T-helper 2 cell (primary cell): Measurements from ENCODE around the gene ANAPC7.
"Not testable (repeated sequence)": the region's sequence is repeated elsewhere in the genome, so short reads cannot be mapped to it uniquely, and the experiment has no call there.

Experiments used
- DNase-seq, 5 experiments: peaks; one replicate each; pipeline versions ENCODE4 v3.0.0 to v3.0.0-alpha.2; 2012 to 2022

The ANAPC7 gene

DNA sequence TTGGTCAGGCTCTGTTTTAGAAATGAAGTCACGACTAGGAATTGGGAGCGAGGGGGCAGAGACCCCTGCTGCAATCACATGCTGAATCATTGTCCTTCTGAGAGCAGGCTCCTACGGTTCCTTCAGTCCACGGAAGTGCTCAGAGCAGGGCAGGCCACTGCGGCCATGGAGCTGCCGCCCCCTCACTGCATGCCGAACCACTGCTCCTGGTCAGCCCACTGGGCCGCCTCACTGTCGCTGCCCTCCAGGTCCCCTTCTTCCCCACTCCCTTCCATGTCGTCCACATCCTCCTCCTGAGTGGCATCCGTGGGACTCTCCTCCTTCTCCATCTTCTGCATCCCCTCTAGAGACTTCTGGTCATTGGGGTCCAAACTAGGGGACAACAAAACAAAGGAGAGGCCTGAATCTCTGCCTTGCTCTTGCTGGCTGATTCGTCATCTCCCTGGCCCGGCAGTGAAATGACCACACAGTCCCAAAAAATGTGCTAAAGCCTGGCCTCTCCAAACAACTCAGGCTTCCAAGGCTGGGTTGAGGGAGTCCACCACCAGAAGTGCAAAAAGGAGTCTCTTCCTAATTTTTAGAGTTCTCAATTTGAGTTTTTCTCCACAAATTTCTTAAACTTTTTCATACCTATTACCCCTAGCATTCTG is 29.4 kb downstream of the ANAPC7 start:
- no peak for DNase-seq

DNA sequence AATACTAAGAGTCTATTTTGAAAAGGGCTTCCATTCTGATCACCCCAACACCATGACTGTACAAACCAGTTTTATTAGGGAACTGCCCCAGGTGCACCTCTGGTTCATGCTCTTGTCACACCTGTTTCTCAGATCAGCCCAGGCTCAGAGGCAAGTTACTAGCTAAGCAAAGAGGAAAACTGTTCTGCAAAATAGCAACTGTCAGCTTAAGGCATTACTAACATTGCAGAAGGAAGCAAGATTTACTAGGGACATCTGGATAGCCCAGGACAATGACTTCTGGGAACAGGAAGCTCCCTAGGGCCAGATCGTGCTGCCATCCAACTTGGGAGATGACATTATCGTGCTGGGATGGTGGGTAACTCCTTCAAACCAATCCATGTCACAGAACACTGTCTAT is 30.1 kb downstream of the ANAPC7 start:
- no peak for DNase-seq

DNA sequence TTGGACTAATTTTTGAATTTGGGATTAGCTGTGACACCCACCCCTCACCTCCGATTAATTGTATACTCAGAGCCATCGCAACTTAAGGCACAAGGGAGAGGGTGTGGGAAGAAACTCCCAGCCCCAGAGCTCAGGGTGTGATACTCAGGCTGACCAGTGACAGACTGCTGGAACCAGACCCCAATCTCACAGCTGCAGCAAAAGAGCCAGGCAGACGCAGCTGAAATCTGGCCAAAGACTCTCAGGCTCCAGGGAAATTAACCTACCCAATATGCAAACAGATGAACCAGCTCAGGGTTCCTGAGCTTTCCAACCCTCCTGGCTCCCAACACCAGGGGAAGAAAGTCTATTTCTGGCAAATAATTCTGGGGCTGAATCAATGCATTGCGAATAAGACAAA is 30.5 kb downstream of the ANAPC7 start:
- no peak for DNase-seq

DNA sequence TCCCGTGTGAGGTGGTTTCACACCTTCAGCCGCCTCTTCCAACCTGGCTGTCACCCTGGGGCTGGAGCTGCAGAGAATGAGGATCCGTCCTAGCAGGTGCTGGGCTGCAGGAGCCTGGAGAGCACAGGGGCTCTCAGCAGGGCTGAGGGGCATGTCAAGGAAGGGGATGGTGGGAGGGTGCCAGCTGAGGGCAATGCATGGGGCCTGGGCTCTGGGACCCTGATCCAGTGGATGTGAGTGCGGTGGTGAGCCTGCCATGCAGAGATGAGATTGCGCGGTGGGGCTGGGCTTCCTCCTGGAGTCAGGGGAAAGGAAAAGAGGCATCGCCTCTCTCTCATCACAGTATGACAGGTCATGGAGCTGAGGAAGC is 31.5 kb downstream of the ANAPC7 start:
- no peak for DNase-seq

DNA sequence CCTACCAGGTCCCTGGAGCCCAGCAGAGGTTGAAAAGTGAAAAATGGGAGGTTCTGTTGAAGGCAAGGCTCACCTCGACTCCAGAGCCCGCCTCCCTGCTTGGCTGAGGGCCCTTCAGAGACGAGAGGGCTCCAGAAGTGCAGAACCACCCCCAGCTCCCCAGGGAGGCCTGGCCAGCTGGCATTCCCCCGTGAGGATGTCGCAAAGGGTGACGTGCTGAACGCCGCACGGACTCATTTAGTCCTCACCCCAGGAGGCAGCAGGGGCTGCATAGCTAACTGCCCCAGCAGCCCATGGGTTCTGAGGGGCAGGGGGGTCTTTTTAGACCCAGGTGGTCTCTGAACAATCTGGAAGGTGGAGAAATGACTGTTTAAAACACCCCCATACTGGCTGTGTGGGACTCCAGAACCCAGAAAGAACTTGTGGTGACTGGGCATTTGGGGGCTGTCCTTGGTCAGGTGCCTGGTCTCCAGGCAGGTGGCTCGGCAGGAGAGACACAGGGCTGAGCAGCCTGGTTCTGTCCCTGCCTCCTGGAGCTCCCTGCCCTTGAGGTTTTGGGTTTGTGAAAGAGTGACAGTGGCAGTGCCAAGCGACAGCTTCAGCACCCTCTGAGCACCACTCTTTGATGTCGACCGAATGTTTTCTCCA is 32.0 kb downstream of the ANAPC7 start:
- no peak for DNase-seq

DNA sequence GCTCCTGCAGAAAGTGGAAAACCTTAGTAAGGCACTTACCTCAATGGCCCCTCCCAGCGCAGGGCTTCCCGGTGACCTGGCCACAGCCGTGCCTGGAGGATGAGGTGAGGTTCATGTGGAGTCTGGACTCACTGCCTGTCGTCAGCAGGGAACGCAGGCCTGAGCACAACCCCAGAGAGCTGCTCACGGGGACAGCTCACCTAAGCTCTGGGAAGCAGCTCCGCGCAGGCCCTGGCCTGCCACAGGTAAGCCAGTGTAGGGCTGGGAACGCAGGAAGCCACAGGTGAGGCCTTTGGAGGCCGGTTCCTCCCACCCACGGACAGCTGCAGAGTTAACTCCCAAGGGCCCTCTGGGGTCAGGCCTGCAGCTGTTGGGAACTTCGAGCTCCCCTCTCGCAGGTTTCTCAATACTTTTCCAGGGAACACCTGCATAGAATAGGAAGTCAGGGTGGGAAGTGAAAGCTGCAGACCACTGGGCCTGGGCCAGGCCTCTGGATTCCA is 32.7 kb downstream of the ANAPC7 start:
- no peak for DNase-seq

DNA sequence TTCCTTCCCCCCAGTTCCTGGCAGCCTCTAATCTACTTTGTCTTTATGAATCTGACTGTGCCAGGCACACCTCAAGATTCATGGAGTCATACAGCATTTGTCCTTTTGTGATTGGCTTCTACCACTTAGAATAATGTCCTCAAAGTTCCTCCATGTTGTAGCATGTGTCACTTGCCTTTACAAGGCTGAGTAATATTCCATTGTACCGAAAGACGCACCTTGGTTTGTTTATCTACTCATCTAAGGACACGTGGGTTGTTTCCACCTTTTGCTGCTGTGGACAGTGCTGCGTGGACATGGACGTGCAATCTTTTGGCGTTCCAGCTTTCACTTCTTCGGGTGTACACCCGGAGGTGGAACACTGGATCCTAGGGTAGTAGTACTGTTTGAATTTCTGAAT is 33.5 kb downstream of the ANAPC7 start:
- no peak for DNase-seq

DNA sequence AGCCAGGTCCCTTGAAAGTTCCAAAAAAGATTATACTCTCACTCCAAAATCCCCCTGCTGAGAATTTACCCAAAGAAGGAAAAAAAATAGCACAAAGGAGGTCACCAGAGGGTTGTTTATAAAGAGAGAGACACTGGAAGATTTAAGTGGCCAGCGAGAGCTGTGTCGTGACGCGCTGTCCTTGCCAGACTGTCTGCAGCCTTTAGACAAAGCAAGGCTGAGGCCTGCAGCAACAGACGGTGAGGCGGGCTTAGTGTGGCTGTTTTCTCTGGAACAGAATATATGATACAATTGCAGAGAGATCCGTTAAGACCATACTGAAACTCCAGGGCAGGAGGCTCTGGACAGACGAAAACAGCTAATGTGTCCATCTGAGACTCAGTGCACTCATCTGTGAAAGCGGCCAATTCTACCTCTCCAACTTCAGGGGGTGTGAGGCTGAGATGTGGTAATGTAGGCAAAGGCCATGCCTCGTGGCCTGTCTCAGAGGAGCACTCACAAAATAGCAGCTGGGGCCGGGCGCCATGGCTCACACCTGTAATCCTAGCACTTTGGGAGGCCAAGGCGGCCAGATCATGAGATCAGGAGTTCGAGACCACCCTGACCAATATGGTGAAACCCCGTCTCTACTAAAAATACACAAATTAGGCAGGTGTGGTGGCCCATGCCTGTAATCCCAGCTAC is 36.2 kb downstream of the ANAPC7 start:
- no peak for DNase-seq

DNA sequence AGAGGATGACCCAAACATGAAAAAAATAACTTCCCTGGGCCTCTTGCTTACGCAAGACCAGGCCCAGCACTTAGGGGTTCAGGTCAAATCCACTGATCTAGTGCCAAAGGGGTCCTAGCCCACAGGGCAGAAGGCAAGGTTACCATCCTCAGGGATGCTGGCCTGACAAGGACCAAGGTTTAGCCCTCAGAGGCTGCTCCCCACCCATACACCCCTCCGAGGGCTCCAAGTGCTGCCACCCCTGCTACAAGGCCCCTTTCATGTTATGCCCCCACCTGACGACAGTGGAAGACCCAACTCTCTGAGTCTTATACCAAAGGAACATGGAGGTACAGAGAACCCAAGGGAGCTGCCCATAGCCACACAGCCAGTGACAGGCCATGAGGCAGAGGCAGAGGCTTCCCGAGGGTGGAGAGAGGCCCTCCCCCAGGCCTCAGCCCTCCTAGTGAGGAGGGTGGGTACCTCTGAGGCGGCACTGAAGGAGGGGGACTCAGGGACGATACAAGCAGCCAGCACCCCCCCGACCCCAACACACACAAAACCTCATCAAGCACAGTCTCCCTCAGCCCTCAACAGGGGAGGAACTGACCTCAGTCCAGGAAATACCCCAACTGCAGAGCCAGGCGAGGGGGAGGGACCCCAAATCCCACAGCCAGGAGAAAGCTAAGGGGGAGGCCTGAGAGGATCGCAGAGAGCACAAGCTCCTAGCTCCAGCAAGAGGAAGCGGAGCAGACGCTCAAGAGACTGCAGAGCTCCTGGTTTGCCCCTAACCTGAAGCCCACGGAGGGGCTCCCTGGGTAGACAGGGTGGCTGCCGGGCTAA is 37.0 kb downstream of the ANAPC7 start:
- no peak for DNase-seq

DNA sequence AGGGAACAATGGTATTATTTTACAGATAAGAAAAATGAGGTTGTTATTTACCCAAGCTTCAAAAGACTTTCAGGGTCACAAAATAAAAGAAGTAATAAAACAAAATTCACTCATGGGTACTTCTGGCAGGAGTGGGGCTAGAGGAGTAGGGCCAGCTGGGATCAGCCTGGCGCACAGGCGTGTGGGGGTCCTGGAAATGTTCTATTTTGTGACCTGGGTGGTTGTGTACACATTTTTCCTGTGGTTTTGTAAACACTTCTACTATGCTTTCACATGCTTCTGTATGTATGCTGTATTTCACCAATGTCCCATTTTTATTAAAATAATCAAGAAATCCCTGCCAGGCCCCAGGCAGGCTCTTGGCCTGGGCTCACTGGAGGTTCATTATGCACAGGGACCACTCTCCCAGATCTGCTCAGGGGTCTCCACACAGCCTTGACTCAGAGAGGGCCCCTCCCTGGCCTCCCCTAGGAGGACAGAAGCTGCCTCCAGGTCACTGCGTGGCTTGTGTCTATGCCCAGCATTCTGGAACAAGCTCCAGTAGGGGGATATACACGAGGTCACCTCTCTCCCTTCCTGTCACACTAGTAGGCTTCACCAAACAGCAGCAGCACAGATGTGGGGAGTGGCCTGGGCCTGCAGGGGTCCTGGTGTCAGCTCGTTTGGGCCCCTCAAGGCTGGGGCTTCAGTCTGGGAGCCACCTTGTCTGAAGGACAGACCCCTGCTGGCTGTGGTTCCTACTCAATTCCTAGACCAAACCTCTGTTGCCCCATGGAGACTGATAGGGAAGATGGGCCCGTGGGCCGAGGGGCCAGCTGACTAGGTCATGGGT is 37.8 kb downstream of the ANAPC7 start:
- DNase-seq, result no peak

DNA sequence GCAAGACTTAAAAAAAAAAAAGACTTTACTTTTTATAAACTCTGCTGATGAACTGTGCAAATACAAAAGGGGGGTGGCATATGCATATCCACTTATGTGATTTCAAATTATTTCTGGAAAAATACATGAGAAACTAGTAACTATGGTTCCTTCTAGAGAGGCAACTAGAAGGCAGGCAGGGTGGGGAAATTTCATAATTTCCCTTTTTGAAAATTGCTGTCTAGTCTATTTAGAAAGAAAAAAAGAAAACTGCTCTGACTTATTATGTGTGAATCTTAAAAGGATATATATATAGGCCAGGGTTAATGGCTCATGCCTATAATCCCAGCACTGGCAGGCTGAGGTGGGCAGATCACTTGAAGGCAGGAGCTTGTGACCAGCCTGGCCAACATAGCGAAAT is 42.3 kb downstream of the ANAPC7 start:
- DNase-seq, result no peak

DNA sequence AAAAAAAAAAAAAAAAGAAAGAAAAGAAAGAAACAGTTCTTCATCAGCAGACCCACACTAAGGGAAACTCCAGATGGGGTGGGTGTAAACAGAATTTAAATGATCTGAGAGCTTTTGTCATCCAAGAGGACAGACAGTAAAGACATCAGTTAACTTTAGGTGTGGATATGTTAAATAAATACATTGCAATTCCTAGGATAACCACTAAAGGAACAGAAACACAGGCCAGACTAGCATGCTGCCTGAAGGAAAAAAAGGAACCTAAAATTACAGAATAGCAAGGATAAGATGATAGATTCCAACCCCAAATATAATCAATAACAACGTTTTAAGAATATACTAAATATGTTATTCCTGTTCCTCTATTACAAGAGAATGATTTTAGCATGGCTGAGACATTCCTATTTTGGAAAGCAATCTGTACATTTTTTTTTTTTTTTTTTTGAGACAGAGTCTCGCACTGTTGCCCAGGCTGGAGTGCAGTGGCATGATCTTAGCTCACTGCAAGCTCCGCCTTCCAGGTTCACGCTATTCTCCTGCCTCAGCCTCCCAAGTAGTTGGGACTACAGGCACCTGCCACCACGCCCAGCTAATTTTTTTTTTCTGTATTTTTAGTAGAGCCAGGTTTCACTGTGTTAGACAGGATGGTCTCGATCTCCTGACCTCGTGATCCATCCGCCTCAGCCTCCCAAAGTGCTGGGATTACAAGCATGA is 45.0 kb downstream of the ANAPC7 start:
- not testable (repeated sequence) for DNase-seq

DNA sequence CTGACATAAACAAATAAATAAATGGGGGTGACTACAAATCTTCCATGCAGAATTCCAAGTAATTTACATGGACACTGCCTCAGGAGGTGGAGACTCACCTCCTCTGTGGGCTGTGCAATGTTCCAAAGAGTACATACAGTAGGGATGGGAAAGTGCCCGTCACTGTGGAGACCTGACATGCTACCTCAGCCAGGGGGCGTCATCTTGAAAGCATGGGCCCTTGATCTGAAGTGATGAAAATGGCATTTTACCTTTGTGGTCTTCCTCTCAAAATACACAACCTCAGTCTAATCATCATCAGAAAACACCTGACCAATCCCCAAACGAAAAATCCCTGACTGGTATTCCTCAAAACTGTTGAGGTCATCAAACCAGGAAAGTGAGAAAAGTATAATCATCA is 48.4 kb downstream of the ANAPC7 start:
- peak in 1 of 5 experiments; percentile 64 for DNase-seq

DNA sequence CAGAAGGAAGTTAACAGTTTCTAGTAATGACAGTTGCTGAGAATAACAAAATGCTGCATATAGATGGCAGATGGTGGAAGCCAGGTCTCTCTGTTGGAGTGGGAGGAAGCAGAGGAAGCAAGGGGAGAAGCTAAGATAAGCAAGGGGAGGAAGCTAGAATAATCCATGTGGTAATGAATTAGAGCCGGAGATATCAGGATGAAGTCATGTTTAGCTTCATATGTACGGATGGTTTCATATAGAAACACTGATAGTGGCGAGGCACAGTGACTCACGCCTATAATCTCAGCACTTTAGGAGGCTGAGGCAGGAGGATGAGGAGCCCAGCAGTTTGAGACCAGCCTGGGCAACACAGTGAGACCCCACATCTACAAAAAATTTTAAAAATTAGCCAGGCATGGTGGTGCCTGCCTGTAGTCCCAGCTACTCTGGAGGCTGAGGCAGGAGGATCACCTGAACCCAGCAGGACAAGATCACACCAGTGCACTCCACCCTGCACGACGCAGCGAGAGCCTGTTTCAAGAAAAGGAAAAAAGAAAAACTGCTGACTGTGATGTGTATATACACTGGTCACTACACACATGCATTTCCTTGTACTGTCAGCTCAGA is 49.2 kb downstream of the ANAPC7 start:
- DNase-seq, result no peak

DNA sequence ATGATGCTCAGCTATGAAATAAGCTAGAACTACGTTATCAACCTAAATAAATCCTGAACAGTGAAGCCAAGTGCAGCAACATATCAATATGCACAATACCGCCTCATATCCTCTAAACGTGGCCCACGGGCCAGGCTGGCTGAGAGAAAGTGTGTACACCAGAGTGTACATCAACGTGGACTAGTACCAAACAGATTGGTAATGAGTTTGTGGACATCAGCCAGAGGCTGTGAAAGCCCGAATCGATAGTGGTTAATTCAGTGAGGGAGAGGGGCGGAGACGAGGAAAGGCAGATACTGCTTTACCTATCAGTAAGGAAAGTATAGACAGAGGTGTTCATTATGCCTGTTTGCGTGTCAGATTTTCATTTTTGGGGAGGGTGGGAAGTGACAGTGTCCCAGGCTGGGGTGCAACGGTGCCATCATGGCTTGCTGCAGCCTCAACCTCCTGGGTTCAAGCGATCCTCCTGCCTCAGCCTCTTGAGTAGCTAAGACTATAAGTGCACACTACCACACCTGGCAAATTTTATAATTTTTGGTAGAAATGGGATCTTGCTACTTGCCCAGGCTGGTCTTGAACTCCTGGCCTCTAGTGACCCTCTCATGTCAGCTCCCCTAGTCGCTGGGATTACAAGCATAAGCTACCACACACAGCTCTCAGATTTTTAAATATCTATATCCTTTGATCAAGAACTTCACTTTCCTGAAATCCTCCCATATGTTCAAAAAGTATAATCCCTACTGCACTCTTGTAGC is 50.1 kb downstream of the ANAPC7 start:
- no peak for DNase-seq

DNA sequence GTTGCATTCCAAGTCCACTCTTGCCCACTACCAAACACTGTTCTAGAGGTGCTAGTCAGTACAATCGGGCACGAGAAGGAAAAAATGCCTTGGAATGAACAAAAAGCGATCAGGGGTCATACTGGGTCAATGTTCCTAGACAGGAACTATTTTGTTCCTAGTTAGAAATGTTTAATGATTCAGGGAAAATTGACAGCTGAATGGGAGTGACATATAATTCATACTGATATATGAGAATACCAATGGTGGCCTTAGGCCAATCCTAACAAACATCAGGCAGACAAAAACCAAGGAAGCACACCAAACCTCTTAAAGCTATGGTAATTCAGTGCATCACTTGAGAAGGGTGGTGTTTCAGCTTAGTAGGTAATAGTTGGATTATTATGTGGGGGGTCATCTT is 51.1 kb downstream of the ANAPC7 start:
- DNase-seq, result no peak

DNA sequence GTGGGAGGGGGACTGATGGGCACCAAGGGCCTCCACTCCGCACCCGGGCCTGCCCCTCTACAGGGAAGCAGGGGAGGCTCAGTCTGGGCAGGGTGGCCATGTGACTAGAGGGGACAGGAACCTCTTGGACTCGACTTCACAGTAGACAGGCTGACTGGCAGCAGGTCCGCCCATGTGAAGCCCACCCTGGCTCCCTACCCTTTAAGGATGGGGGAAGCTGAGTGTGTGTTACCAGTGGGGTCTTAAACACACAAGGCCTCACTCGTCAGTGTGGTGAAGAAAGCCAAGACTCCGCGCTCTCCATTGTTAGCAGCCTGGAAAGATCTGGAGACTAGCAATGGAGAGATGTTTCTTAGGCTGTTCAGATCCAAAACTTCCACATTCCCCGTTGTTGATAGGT is 52.4 kb downstream of the ANAPC7 start:
- DNase-seq, result no peak

DNA sequence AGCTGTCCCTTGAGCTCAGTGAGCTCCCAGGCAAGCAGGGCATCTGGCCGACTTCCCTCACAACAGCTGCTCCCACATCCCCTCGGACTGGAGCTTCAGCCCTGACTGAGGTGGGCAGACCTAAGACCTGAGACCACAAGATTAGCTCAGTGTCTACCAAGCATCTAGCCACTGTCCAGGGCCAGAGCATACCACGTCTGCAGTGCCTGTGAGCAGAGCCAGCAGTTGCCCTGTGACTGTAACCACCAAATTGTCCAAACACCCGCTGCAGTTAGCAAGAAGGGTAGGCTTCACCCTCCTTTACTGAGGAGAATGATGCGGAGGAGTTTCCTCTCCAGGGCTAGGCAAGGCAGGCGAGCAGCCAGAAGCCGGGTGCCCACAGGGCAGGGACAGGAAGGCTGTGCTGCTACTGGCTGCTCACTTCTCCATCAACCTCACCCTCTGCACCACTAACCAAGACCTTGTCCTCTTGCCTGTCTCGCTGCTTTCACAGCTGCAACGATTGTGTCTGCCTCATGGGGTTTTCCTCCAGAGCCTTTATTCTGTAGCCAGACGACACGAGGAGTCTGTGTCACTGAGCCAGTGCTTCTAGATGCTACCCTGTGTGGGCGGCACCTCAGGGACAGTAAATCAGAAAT is 53.9 kb downstream of the ANAPC7 start:
- DNase-seq, result peak in 3 of 5 experiments; percentile 14 to 89 (median 18)

DNA sequence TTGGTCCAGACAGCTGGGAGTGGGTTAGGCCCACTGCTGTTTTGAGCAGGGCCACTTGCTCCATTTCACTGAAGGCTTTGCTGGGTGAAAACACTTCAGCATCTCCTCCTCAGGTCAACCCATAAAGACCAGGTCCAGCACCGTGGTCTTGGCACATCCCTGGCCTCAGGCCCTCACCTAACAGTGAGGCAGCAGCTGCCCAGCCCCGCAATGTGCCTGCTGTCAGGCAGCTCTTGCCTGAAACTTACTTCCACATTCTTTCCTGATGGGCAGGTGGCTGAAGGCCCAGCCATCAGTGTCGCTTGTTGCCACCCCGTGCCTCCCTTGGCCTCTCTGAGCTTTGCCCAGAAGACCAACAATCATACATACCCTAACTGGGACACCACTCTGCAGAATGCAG is 54.4 kb downstream of the ANAPC7 start:
- no peak for DNase-seq
